Measurements from ENCODE around the gene PARD6G.

DNA sequence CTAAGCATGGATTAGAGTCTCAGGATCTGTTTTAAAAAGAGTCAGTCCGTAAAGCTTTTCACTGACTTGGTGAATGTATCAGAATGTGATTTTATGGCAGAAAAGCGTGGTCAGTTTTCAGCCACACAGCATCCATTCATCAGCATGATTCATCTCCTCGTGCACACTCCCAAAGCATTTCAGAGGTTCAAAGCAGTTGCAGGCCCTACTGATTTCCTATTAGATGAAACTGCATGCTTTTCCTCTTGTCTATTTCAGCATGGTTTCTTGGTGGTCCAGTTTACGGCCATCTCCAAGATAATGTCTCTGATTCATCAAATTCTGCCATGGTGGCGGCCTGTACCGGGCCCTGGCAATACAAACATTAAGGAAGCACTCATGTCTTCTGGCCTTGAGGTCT lies 4.8 kb upstream of the PARD6G start:
- TF ChIP-seq CTCF (IDR thresholded peaks at IDR 0.05) (no peak), POLR2A (IDR thresholded peaks at IDR 0.05) (no peak)
